ENCODE measurements around the gene CMC4. TPM values are rescaled to one million over a fixed set of nuclear protein-coding genes. Genes with fewer than 3 reads are reported as not detected.
A peak's percentile ranks its signal among the peaks of the same experiment; 100 is the strongest.

The CMC4 gene
- total and polyA plus RNA-seq, 9 of the 15 experiments (the other 6 are each of a cell fraction or from before 2014, with no cell fraction given) = 3.5 to 16.9 (median 8.2) TPM

GRCh38 chrX:155071694-155072280, 851 bp upstream of the CMC4 start (continued):
- TF ChIP-seq ZNF639 (CRISPR knock-in tag; conservative IDR thresholded peaks at IDR 0.05 in 1 of 2, IDR thresholded peaks at IDR 0.05 in 1 of 2) = no peak

- peaks cover 69% of the 10 kb centered on the region for H3K79me2 ChIP-seq (ENCODE audit: control insufficient read depth, insufficient read depth, low read length)
- WGBS (ENCODE audit: insufficient coverage, low coverage, missing lambda C conversion rate) = 1% methylated on average over 16 of the region's 16 CpGs
- BruUV-seq (replicated peaks) = no TSS peak
- H3K27me3 ChIP-seq (ENCODE audit: control insufficient read depth in 2 of 2, insufficient read depth in 2 of 2, low read length in 2 of 2) = no peaks in the 10 kb centered on the region
- intact Hi-C loops (cut with micrococcal nuclease) = loop anchor here (2.0 to 5.0 kb wide), 2 partner anchors 146 to 308 kb away; partner anchors contain the start of genes DKC1 and VBP1
- peak; percentile 37 for ATAC-seq
- CTCF ChIA-PET (ENCODE audit: low intra/inter-chr PET ratio) = interaction anchor here (0.7 kb wide), 1 partner anchor 43 kb away, joined by 3 read pairs; no protein-coding TSS in a partner anchor
- H3K4me3 ChIP-seq = peak overlapping the region; percentile 71
- H3K4me2 ChIP-seq (ENCODE audit: insufficient read depth, low read length) = peak overlapping the region; percentile 79
- peak overlapping the region; percentile 75 to 94 for H3K9ac ChIP-seq (ENCODE audit: insufficient read depth in 1 of 2, low read depth in 2 of 2, low read length in 2 of 2)
- no peaks in the 10 kb centered on the region for H3K9me3 ChIP-seq (replicated peaks; ENCODE audit: control insufficient read depth, insufficient read depth, low read depth, low read length)
- peaks cover 4 to 11% of the 10 kb centered on the region in 2 experiments; a peak in 4 of 5 replicates for H3K4me1 ChIP-seq (replicated peaks in 1 of 2; ENCODE audit: control insufficient read depth in 2 of 2, insufficient read depth in 2 of 2, low read length in 2 of 2)
- POLR2A ChIA-PET = interaction anchor here (0.9 kb wide), 1 partner anchor 34 kb away, joined by 3 read pairs; no protein-coding TSS in a partner anchor
- DNase-seq (ENCODE audit: extremely low read depth in 1 of 4, low spot score in 3 of 4) = peak in 2 of 4 experiments; percentile 36
- peak overlapping the region; percentile 92 for H2AFZ ChIP-seq (ENCODE audit: low read depth, low read length)
- H3K9me1 ChIP-seq (ENCODE audit: control insufficient read depth, insufficient read depth, low read length) = no peaks in the 10 kb centered on the region
- no peak for FAIRE-seq
- peak overlapping the region; percentile 80 for H3K27ac ChIP-seq (ENCODE audit: extremely low read depth, low read depth, low read length)
- in situ Hi-C loops (cut with MboI) = no loop called here
- H4K20me1 ChIP-seq (replicated peaks; ENCODE audit: control insufficient read depth, insufficient read depth, low read length) = no peaks in the 10 kb centered on the region
- H3K36me3 ChIP-seq (ENCODE audit: control insufficient read depth, insufficient read depth, low read length) = peaks cover 29% of the 10 kb centered on the region
- no peak for TF ChIP-seq AFF4 (CRISPR knock-in tag; IDR thresholded peaks at IDR 0.05)
- TF ChIP-seq ZNF263 (CRISPR knock-in tag; IDR thresholded peaks at IDR 0.05; ENCODE audit: borderline replicate concordance) = no peak
- peak; percentile 74 for TF ChIP-seq GABPA (tag; conservative IDR thresholded peaks at IDR 0.05; ENCODE audit: low read depth)
- TF ChIP-seq TAL1 (IDR thresholded peaks at IDR 0.05) = no peak
- TF ChIP-seq SMAD2 (IDR thresholded peaks at IDR 0.05; ENCODE audit: low read depth, low read length) = no peak
- no peak for TF ChIP-seq KLF6 (CRISPR knock-in tag; IDR thresholded peaks at IDR 0.05; ENCODE audit: borderline replicate concordance)
- TF ChIP-seq KAT7 (CRISPR knock-in tag; IDR thresholded peaks at IDR 0.05; ENCODE audit: borderline replicate concordance) = 0 out of 2 replicates have a peak, but pooled peaks have one; percentile 30
- TF ChIP-seq KLF10 (CRISPR knock-in tag; IDR thresholded peaks at IDR 0.05) = no peak
- TF ChIP-seq ARID4B (CRISPR knock-in tag; IDR thresholded peaks at IDR 0.05) = no peak
Measured at GRCh38 chrX:155070663-155070974, 317 bp downstream of the CMC4 start.
